Mesenchymal stem cell (in vitro differentiated cells and primary cell): ENCODE data around the gene PFAS.

Experiments
- DNase-seq: peaks from one replicate; pipeline ENCODE4 v3.0.0-alpha.2; 2013
- H2AFZ ChIP-seq: one replicate; pipeline ENCODE4 v1.6.1; 2013; ENCODE audit warnings: low read depth, mild to moderate bottlenecking, control low read depth, inconsistent platforms, low read length, moderate library complexity
- H2AK5ac ChIP-seq: 2 replicates; pipeline ENCODE4 v1.6.1; 2013; ENCODE audit warnings: low read length, moderate library complexity, mild to moderate bottlenecking, inconsistent platforms; ENCODE audit not compliant: severe bottlenecking
- H2BK120ac ChIP-seq: one replicate; pipeline ENCODE4 v1.6.1; 2013; ENCODE audit warnings: low read depth, mild to moderate bottlenecking, inconsistent platforms, low read length, moderate library complexity
- H2BK12ac ChIP-seq, 2 experiments: one replicate each; pipeline ENCODE4 v1.6.1; 2013; ENCODE audit warnings: inconsistent platforms in 2 of 2, low read length in 2 of 2, mild to moderate bottlenecking in 2 of 2, moderate library complexity in 2 of 2, control low read depth in 1 of 2
- H2BK15ac ChIP-seq: one replicate; pipeline ENCODE4 v1.6.1; 2013; ENCODE audit warnings: mild to moderate bottlenecking, low read depth, inconsistent platforms; ENCODE audit not compliant: poor library complexity, severe bottlenecking
- H2BK5ac ChIP-seq: 2 replicates; pipeline ENCODE4 v1.6.1; 2013; ENCODE audit warnings: low read depth, mild to moderate bottlenecking, low read length, control low read depth, inconsistent platforms; ENCODE audit not compliant: poor library complexity, severe bottlenecking
- H3K14ac ChIP-seq, 2 experiments: one replicate each; pipeline ENCODE4 v1.6.1; 2013; ENCODE audit warnings: inconsistent platforms in 2 of 2, low read length in 2 of 2, control low read depth in 1 of 2, mild to moderate bottlenecking in 1 of 2, moderate library complexity in 1 of 2
- H3K18ac ChIP-seq, 2 experiments: one replicate each; pipeline ENCODE4 v1.6.1; 2013; ENCODE audit warnings: inconsistent platforms in 2 of 2, low read length in 2 of 2, control low read depth in 1 of 2, low read depth in 1 of 2, mild to moderate bottlenecking in 1 of 2
- H3K23ac ChIP-seq, 2 experiments: one replicate each; pipeline ENCODE4 v1.6.1; 2013; ENCODE audit warnings: inconsistent platforms in 2 of 2, low read length in 2 of 2, mild to moderate bottlenecking in 2 of 2, moderate library complexity in 2 of 2, control low read depth in 1 of 2
- H3K27ac ChIP-seq: 2 replicates; pipeline ENCODE4 v1.5.1; 2013; ENCODE audit warnings: mild to moderate bottlenecking, moderate library complexity, low read length, control low read depth, inconsistent platforms; ENCODE audit not compliant: poor library complexity, severe bottlenecking
- H3K27me3 ChIP-seq, 2 experiments: 2 replicates each; pipeline versions ENCODE4 v1.6.1 to v1.7.0; 2013; ENCODE audit warnings: low read length in 2 of 2, mild to moderate bottlenecking in 2 of 2, moderate library complexity in 2 of 2, control low read depth in 1 of 2, inconsistent platforms in 1 of 2; ENCODE audit not compliant: control insufficient read depth in 1 of 2, insufficient read depth in 1 of 2
- H3K36me3 ChIP-seq, 2 experiments: 2 replicates each; pipeline versions ENCODE4 v1.6.1 to v1.7.0; 2013; ENCODE audit warnings: low read length in 2 of 2, control low read depth in 1 of 2, inconsistent platforms in 1 of 2, low read depth in 1 of 2, mild to moderate bottlenecking in 1 of 2; ENCODE audit not compliant: insufficient read depth in 2 of 2, control insufficient read depth in 1 of 2
- H3K4ac ChIP-seq, 2 experiments: one replicate each; pipeline ENCODE4 v1.6.1; 2013; ENCODE audit warnings: inconsistent platforms in 2 of 2, low read length in 2 of 2, mild to moderate bottlenecking in 2 of 2, moderate library complexity in 2 of 2, control low read depth in 1 of 2, low read depth in 1 of 2
- H3K4me1 ChIP-seq: 2 replicates; pipeline ENCODE4 v1.6.1; 2013; ENCODE audit warnings: low read depth, low read length, control low read depth; ENCODE audit not compliant: control insufficient read depth, insufficient read depth
- H3K4me2 ChIP-seq: 2 replicates; pipeline ENCODE4 v1.6.1; 2013; ENCODE audit warnings: low read length, mild to moderate bottlenecking, inconsistent platforms; ENCODE audit not compliant: poor library complexity, severe bottlenecking
- H3K4me3 ChIP-seq, 2 experiments: 2 replicates each; pipeline versions ENCODE4 v1.5.1 to v1.7.0; 2013; ENCODE audit warnings: low read length in 2 of 2, mild to moderate bottlenecking in 2 of 2, control low read depth in 1 of 2, low read depth in 1 of 2; ENCODE audit not compliant: insufficient read depth in 1 of 2
- H3K79me1 ChIP-seq: replicated peaks from 2 replicates; pipeline ENCODE4 v1.6.1; 2013; ENCODE audit warnings: mild to moderate bottlenecking, control low read depth, low read length, inconsistent platforms; ENCODE audit not compliant: poor library complexity, severe bottlenecking
- H3K9ac ChIP-seq: 2 replicates; pipeline ENCODE4 v1.7.0; 2013; ENCODE audit warnings: mild to moderate bottlenecking, low read length, moderate library complexity
- H3K9me3 ChIP-seq: 2 replicates; pipeline ENCODE4 v1.7.0; 2013; ENCODE audit warnings: mild to moderate bottlenecking, low read length; ENCODE audit not compliant: control insufficient read depth
- H4K8ac ChIP-seq: one replicate; pipeline ENCODE4 v1.6.1; 2013; ENCODE audit warnings: inconsistent platforms, mild to moderate bottlenecking, low read length, moderate library complexity
- H4K91ac ChIP-seq: one replicate; pipeline ENCODE4 v1.6.1; 2013; ENCODE audit warnings: mild to moderate bottlenecking, low read length, inconsistent platforms
- WGBS: methylation state at CpG from one replicate; pipeline ENCODE4 v1.1.7; 2013; ENCODE audit warnings: mixed read lengths; 5-methylcytosine and 5-hydroxymethylcytosine counted together

Gene PFAS

GRCh38 chr17:8266648-8267479 is 17.8 kb downstream of the PFAS start:
- H3K23ac ChIP-seq: no peak overlapping the region
- DNase-seq: no peak
- H2BK120ac ChIP-seq: no peak overlapping the region
- H3K36me3 ChIP-seq: peaks cover 67 to 74% of the 10 kb centered on the region in 2 experiments
- no peaks in the 10 kb centered on the region for H3K9me3 ChIP-seq
- H3K4me1 ChIP-seq: no peaks in the 10 kb centered on the region
- no peak overlapping the region for H3K4ac ChIP-seq
- no peak overlapping the region for H3K4me2 ChIP-seq
- H3K9ac ChIP-seq: no peak overlapping the region
- no peak overlapping the region for H2AFZ ChIP-seq
- no peaks in the 10 kb centered on the region for H3K79me1 ChIP-seq
- no peak overlapping the region for H2AK5ac ChIP-seq
- no peak overlapping the region for H3K18ac ChIP-seq
- H2BK15ac ChIP-seq: no peak overlapping the region
- no peak overlapping the region for H2BK12ac ChIP-seq
- no peak overlapping the region for H2BK5ac ChIP-seq
- no peak overlapping the region for H3K4me3 ChIP-seq
- H4K8ac ChIP-seq: no peak overlapping the region
- no peak overlapping the region for H3K27ac ChIP-seq
- 97% methylated on average over 26 of the region's 29 CpGs for WGBS
- no peak overlapping the region for H4K91ac ChIP-seq
- no peak overlapping the region for H3K14ac ChIP-seq
- no peaks in the 10 kb centered on the region for H3K27me3 ChIP-seq

- H4K91ac ChIP-seq: no peak overlapping the region
- H2AFZ ChIP-seq: no peak overlapping the region
- WGBS: 96% methylated on average over 10 of the region's 13 CpGs
- H3K4ac ChIP-seq: no peak overlapping the region
- no peaks in the 10 kb centered on the region for H3K27me3 ChIP-seq
- no peak overlapping the region for H2BK5ac ChIP-seq
- H3K4me3 ChIP-seq: no peak overlapping the region
- H2BK15ac ChIP-seq: no peak overlapping the region
- peaks cover 64 to 67% of the 10 kb centered on the region in 2 experiments for H3K36me3 ChIP-seq
- H2BK12ac ChIP-seq: no peak overlapping the region
- no peak overlapping the region for H4K8ac ChIP-seq
- H2BK120ac ChIP-seq: no peak overlapping the region
- H3K14ac ChIP-seq: no peak overlapping the region
- no peak for DNase-seq
- no peaks in the 10 kb centered on the region for H3K9me3 ChIP-seq
- no peak overlapping the region for H3K9ac ChIP-seq
- no peak overlapping the region for H3K23ac ChIP-seq
- H3K79me1 ChIP-seq: no peaks in the 10 kb centered on the region
- no peak overlapping the region for H3K4me2 ChIP-seq
- no peak overlapping the region for H2AK5ac ChIP-seq
- H3K4me1 ChIP-seq: no peaks in the 10 kb centered on the region
- H3K27ac ChIP-seq: no peak overlapping the region
- no peak overlapping the region for H3K18ac ChIP-seq
Observed at GRCh38 chr17:8267480-8268147, 18.5 kb downstream of the PFAS start.

DNA sequence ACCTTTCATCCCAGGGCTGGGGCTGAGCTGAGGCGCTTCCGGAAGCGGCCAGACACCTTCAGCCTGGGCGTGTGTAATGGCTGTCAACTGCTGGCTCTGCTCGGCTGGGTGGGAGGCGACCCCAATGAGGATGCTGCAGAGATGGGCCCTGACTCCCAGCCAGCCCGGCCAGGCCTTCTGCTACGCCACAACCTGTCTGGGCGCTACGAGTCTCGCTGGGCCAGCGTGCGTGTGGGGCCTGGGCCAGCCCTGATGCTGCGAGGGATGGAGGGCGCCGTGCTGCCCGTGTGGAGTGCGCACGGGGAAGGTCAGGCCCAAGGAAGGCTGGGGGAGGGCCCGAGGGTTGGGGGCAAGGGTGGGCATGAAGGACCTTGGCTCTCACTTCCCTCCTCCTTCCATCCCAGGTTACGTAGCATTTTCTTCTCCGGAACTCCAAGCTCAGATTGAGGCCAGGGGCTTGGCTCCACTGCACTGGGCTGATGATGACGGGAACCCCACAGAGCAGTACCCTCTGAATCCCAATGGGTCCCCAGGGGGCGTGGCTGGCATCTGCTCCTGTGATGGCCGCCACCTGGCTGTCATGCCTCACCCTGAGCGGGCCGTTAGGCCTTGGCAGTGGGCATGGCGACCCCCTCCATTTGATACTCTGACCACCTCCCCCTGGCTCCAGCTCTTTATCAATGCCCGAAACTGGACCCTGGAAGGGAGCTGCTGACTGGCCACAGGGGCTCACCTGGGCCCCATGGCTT is 19.6 kb downstream of the PFAS start:
- Histone ChIP-seq H3K27me3 (no peaks in the 10 kb centered on the region), H2BK5ac (no peak overlapping the region), H3K36me3 (peaks cover 53 to 56% of the 10 kb centered on the region in 2 experiments), H3K4ac (no peak overlapping the region), H3K79me1 (no peaks in the 10 kb centered on the region), H3K23ac (no peak overlapping the region), H4K8ac (no peak overlapping the region), H2BK120ac (no peak overlapping the region), H2BK12ac (no peak overlapping the region), H2AFZ (no peak overlapping the region), H3K27ac (no peak overlapping the region), H3K18ac (no peak overlapping the region), H2AK5ac (no peak overlapping the region), H2BK15ac (no peak overlapping the region), H3K4me1 (no peaks in the 10 kb centered on the region), H3K14ac (no peak overlapping the region), H3K9me3 (no peaks in the 10 kb centered on the region), H4K91ac (no peak overlapping the region), H3K4me3 (no peak overlapping the region), H3K9ac (no peak overlapping the region), H3K4me2 (no peak overlapping the region)
- 97% methylated on average over 28 of the region's 29 CpGs for WGBS
- no peak for DNase-seq

GRCh38 chr17:8272421-8272820 is 23.3 kb downstream of the PFAS start:
- no peak overlapping the region for H2AK5ac ChIP-seq
- 100% methylated on average over 1 of the region's 1 CpG for WGBS

More at GRCh38 chr17:8272421-8272820, 23.3 kb downstream of the PFAS start:
- no peak overlapping the region for H2AFZ ChIP-seq
- no peaks in the 10 kb centered on the region for H3K9me3 ChIP-seq
- H3K4me2 ChIP-seq: no peak overlapping the region
- H3K4ac ChIP-seq: no peak overlapping the region
- no peak overlapping the region for H3K27ac ChIP-seq
- no peak overlapping the region for H2BK15ac ChIP-seq
- no peaks in the 10 kb centered on the region for H3K27me3 ChIP-seq
- H3K36me3 ChIP-seq: peaks cover 16 to 21% of the 10 kb centered on the region in 2 experiments
- no peak overlapping the region for H4K91ac ChIP-seq
- H2BK12ac ChIP-seq: no peak overlapping the region
- no peak overlapping the region for H3K14ac ChIP-seq
- H3K18ac ChIP-seq: no peak overlapping the region
- DNase-seq: no peak
- H2BK5ac ChIP-seq: no peak overlapping the region
- H3K9ac ChIP-seq: no peak overlapping the region
- H3K23ac ChIP-seq: no peak overlapping the region
- H3K4me3 ChIP-seq: no peak overlapping the region
- no peaks in the 10 kb centered on the region for H3K79me1 ChIP-seq
- no peaks in the 10 kb centered on the region for H3K4me1 ChIP-seq
- no peak overlapping the region for H4K8ac ChIP-seq
- H2BK120ac ChIP-seq: no peak overlapping the region
